HEK293T (cell line): ENCODE measurements around the gene SIK3.

Experiments
- CTCF ChIA-PET: fragments of 350-600 bp; formaldehyde crosslinking; extraction: SDS; loops from one replicate; lab custom pipeline; 2021; ENCODE audit warnings: antibody characterized with exemption, inconsistent platforms; lab: Yijun Ruan, JAX
- POLR2A ChIA-PET: fragments of 350-600 bp; formaldehyde crosslinking; extraction: SDS; loops from one replicate; lab custom pipeline; 2020; ENCODE audit warnings: antibody characterized with exemption, inconsistent platforms; lab: Yijun Ruan, JAX
- DNase-seq: peaks from one replicate; pipeline ENCODE4 v3.0.0; 2012; ENCODE audit warnings: mixed read lengths; ENCODE audit errors: extremely low spot score
- ARNT ChIP-seq: fragments of 450-650 bp; IDR thresholded peaks from 2 replicates; pipeline ENCODE4 v1.6.1; 2017; ENCODE audit warnings: mild to moderate bottlenecking
- BHLHE40 ChIP-seq: fragments of 450-650 bp; IDR thresholded peaks from 2 replicates; pipeline ENCODE4 v1.6.1; 2016; ENCODE audit warnings: mild to moderate bottlenecking, moderate library complexity, borderline replicate concordance
- CTBP1 ChIP-seq: fragments of 450-650 bp; IDR thresholded peaks from 2 replicates; pipeline ENCODE4 v1.6.1; 2016; ENCODE audit warnings: borderline replicate concordance
- ELF4 ChIP-seq: fragments of 450-650 bp; IDR thresholded peaks from 2 replicates; pipeline ENCODE4 v1.6.1; 2017; ENCODE audit warnings: antibody characterized with exemption
- FOXA1 ChIP-seq: fragments of 450-650 bp; IDR thresholded peaks from 2 replicates; pipeline ENCODE4 v1.6.1; 2016; ENCODE audit warnings: mild to moderate bottlenecking
- FOXK2 ChIP-seq: fragments of 450-650 bp; IDR thresholded peaks from 2 replicates; pipeline ENCODE4 v1.6.1; 2016; ENCODE audit warnings: mild to moderate bottlenecking
- FOXM1 ChIP-seq: fragments of 450-650 bp; IDR thresholded peaks from 2 replicates; pipeline ENCODE4 v1.6.1; 2017; ENCODE audit warnings: mild to moderate bottlenecking, borderline replicate concordance
- HDGF ChIP-seq: fragments of 450-650 bp; IDR thresholded peaks from 2 replicates; pipeline ENCODE4 v1.6.1; 2017; ENCODE audit warnings: antibody characterized with exemption, borderline replicate concordance
- L3MBTL2 ChIP-seq: fragments of 450-650 bp; conservative IDR thresholded peaks from 2 replicates; pipeline ENCODE4 v1.6.1; 2016; ENCODE audit warnings: mild to moderate bottlenecking
- LEF1 ChIP-seq: fragments of 450-650 bp; IDR thresholded peaks from 2 replicates; pipeline ENCODE4 v1.6.1; 2017; ENCODE audit warnings: mild to moderate bottlenecking, borderline replicate concordance
- NFRKB ChIP-seq: fragments of 450-650 bp; IDR thresholded peaks from 2 replicates; pipeline ENCODE4 v1.6.1; 2016; ENCODE audit warnings: mild to moderate bottlenecking, moderate library complexity
- PKNOX1 ChIP-seq: fragments of 450-650 bp; IDR thresholded peaks from 2 replicates; pipeline ENCODE4 v1.6.1; 2016
- SP1 ChIP-seq: fragments of 450-650 bp; IDR thresholded peaks from 2 replicates; pipeline ENCODE4 v1.6.1; 2017
- SUZ12 ChIP-seq: fragments of 450-650 bp; IDR thresholded peaks from 2 replicates; pipeline ENCODE4 v1.6.1; 2016; ENCODE audit warnings: mild to moderate bottlenecking
- TARDBP ChIP-seq: fragments of 450-650 bp; IDR thresholded peaks from 2 replicates; pipeline ENCODE4 v1.6.1; 2016
- ZNF384 ChIP-seq: fragments of 450-650 bp; IDR thresholded peaks from 2 replicates; pipeline ENCODE4 v1.6.1; 2016

Gene SIK3

GRCh38 chr11:117092951-117093590 lies 5.2 kb downstream of the SIK3 start:
- CTCF ChIA-PET, result interaction anchor here (0.9 kb wide), 1 partner anchor 10 kb away, joined by 3 read pairs; no protein-coding TSS in a partner anchor
- TF ChIP-seq LEF1 (no peak), TARDBP (no peak), SP1 (no peak), SUZ12 (no peak), PKNOX1 (no peak), HDGF (no peak), CTBP1 (no peak), ELF4 (no peak), NFRKB (no peak), ARNT (no peak), FOXA1 (no peak), FOXK2 (no peak), FOXM1 (no peak), ZNF384 (no peak), L3MBTL2 (no peak), BHLHE40 (no peak)
- POLR2A ChIA-PET, result no interaction called here
- DNase-seq, result no peak

GRCh38 chr11:117091753-117092477 lies 6.3 kb downstream of the SIK3 start:
- ChIA-PET POLR2A (no interaction called here), CTCF (no interaction called here)
- no peak for TF ChIP-seq TARDBP
- no peak for DNase-seq

GRCh38 chr11:117090111-117090706 lies 8.0 kb downstream of the SIK3 start:
- ChIA-PET POLR2A (no interaction called here), CTCF (interaction anchor here (0.6 kb wide), 1 partner anchor 210 kb away, joined by 3 read pairs; no protein-coding TSS in a partner anchor)
- TF ChIP-seq ARNT (no peak), PKNOX1 (no peak), NFRKB (no peak), HDGF (no peak), TARDBP (no peak), ELF4 (no peak), BHLHE40 (no peak), SP1 (no peak), LEF1 (no peak), CTBP1 (no peak), FOXK2 (no peak), FOXA1 (no peak), ZNF384 (no peak)
- no peak for DNase-seq

GRCh38 chr11:117089685-117090084 lies 8.5 kb downstream of the SIK3 start:
- no peak for DNase-seq
- TF ChIP-seq LEF1 (no peak), ZNF384 (no peak)
- ChIA-PET CTCF (no interaction called here), POLR2A (no interaction called here)

- ChIA-PET POLR2A (no interaction called here), CTCF (no interaction called here)
- DNase-seq, result no peak
- TF ChIP-seq FOXA1 (no peak), NFRKB (no peak), SP1 (no peak), BHLHE40 (no peak), ZNF384 (no peak), ELF4 (no peak), ARNT (no peak), L3MBTL2 (no peak), TARDBP (no peak), CTBP1 (no peak), FOXM1 (no peak), PKNOX1 (no peak)
Measured at GRCh38 chr11:117087446-117087845, 10.8 kb downstream of the SIK3 start.

GRCh38 chr11:117084992-117085391 lies 13.2 kb downstream of the SIK3 start:
- TF ChIP-seq FOXK2, result no peak
- TF ChIP-seq ARNT, result no peak
- CTCF ChIA-PET, result interaction anchor here (0.5 kb wide), 1 partner anchor 54 kb away, joined by 5 read pairs; no protein-coding TSS in a partner anchor
- DNase-seq, result no peak
- POLR2A ChIA-PET, result no interaction called here
